Colonic mucosa (tissue), 4 donors: Measurements from ENCODE around the gene ZNF609. TPM values are rescaled to one million over a fixed set of nuclear protein-coding genes. Genes with fewer than 3 reads are reported as not detected.

Experiments
- DNase-seq: peaks from one replicate; pipeline ENCODE4 v3.0.0-alpha.2; 2020
- H3K27ac ChIP-seq: fragments of 200-600 bp; one replicate; pipeline ENCODE4 v1.8.0; 2021
- H3K27me3 ChIP-seq: fragments of 200-600 bp; one replicate; pipeline ENCODE4 v1.8.0; 2021
- H3K36me3 ChIP-seq: fragments of 200-600 bp; one replicate; pipeline ENCODE4 v1.8.0; 2021
- H3K4me1 ChIP-seq: fragments of 200-600 bp; one replicate; pipeline ENCODE4 v1.8.0; 2021; ENCODE audit warnings: mild to moderate bottlenecking
- H3K4me3 ChIP-seq: fragments of 200-600 bp; one replicate; pipeline ENCODE4 v1.8.0; 2021
- H3K9ac ChIP-seq, 2 donors: one replicate each; pipeline ENCODE4 v1.7.0; 2013; ENCODE audit warnings: control low read depth in 2 of 2, low read depth in 2 of 2, low read length in 2 of 2
- H3K9me3 ChIP-seq: fragments of 200-600 bp; one replicate; pipeline ENCODE4 v1.8.0; 2021
- CTCF ChIP-seq: fragments of 200-600 bp; IDR thresholded peaks from one replicate; pipeline ENCODE4 v1.8.0; 2022; ENCODE audit warnings: antibody characterized with exemption, mild to moderate bottlenecking
- intact Hi-C: fragments of 100-400 bp; cut with DNase I; formaldehyde crosslinking; loops from one replicate; pipeline ENCODE4 v1.14.1; 2022
- total RNA-seq, 2 donors: library from RNA; stranded (reverse); fragmentation: NEBNext Ultra II Directional in 1 of 2; extraction: Animal tissue kit (Norgen Biotek cat#: 25700) in 1 of 2; gene quantifications; one replicate each; pipeline ENCODE4 v1.2.1, GENCODE V29; 2021
- donor health status: healthy.
- donor health status: DM: no; HTN: no; CAD: no.
- donor health status: DM: no; HTN: no; CAD: no.

The ZNF609 gene
- total RNA-seq, 2 donors from 2014 or later = 24.5 to 24.8 TPM

GRCh38 chr15:64426845-64427465 lies 33.4 kb upstream of the ZNF609 start:
- no peaks in the 10 kb centered on the region for H3K36me3 ChIP-seq
- H3K9ac ChIP-seq = no peak overlapping the region
- TF ChIP-seq CTCF = no peak
- no peaks in the 10 kb centered on the region for H3K27me3 ChIP-seq
- no peak overlapping the region for H3K27ac ChIP-seq
- H3K4me1 ChIP-seq = no peaks in the 10 kb centered on the region
- no peak for DNase-seq
- no peak overlapping the region for H3K4me3 ChIP-seq
- intact Hi-C loops = loop anchor here (10.0 kb wide), 2 partner anchors 228 to 258 kb away; no protein-coding TSS in a partner anchor
- no peaks in the 10 kb centered on the region for H3K9me3 ChIP-seq

DNA sequence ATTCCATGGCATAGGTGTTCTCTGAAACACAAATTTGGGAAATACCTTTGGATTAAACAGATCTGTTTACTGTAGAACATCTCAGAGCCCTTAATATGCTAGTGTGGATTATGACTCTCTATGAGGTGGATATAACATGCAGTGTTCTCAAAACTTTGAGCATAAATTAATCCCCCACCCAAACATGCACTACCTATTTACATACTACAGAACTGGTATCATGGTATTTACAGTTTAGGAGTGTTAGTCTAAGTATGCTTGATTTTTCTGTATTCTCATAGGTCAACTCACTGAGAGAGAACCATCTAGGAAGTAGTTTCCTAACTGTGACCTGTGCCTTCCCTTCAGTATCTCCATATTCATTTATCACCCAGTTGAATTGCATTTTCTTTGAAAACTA lies 30.9 kb upstream of the ZNF609 start:
- Histone ChIP-seq H3K9me3 (no peaks in the 10 kb centered on the region), H3K4me1 (no peaks in the 10 kb centered on the region), H3K36me3 (no peaks in the 10 kb centered on the region), H3K9ac (no peak overlapping the region), H3K4me3 (no peak overlapping the region), H3K27ac (no peak overlapping the region), H3K27me3 (no peaks in the 10 kb centered on the region)
- no peak for TF ChIP-seq CTCF
- intact Hi-C loops = loop anchor here (10.0 kb wide), 2 partner anchors 225 to 255 kb away; no protein-coding TSS in a partner anchor
- no peak for DNase-seq

DNA sequence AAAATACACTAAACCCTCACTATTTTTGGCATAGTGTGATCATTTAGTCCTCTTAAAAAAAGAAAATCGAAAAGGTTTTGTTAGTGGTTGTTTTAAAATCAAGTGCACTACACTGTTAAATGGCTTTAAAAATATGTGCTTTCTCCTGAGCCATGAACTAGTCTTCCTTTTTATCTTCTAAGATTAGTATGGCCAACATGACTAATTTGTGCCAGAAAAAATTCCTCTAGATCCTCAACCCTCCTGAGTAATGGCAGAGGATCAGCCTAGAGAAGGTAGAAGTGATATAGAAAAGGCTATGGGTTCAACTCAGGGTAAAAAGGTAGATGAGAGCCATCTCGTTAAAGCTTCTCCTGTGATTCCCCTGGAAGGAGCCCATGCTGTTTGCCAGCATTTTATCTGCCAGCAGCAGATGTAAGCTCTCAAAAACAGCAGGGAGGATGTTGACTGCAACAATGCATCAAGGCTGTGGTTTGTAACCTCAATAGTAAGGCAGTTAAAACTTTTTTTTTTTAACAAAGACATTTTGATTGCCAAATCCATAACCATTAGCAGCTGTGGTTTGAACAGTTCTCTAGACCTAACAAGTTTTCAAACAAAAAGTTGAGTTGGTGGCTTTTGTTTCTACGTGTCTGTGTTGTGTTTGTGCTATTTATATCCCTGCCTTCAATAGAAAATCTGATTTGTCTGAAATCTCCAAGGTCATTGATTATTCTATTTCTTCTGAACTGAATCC lies 30.2 kb upstream of the ZNF609 start:
- Histone ChIP-seq H3K9me3 (no peaks in the 10 kb centered on the region), H3K9ac (no peak overlapping the region), H3K27ac (peak overlapping the region; percentile 33), H3K4me1 (no peaks in the 10 kb centered on the region), H3K4me3 (no peak overlapping the region), H3K27me3 (no peaks in the 10 kb centered on the region), H3K36me3 (no peaks in the 10 kb centered on the region)
- intact Hi-C loops = loop anchor here (10.0 kb wide), 2 partner anchors 225 to 255 kb away; no protein-coding TSS in a partner anchor
- TF ChIP-seq CTCF = no peak
- DNase-seq = peak; percentile 20

GRCh38 chr15:64437982-64438381 lies 22.4 kb upstream of the ZNF609 start:
- intact Hi-C loops = no loop called here

More at GRCh38 chr15:64437982-64438381, 22.4 kb upstream of the ZNF609 start:
- Histone ChIP-seq H3K9me3 (no peaks in the 10 kb centered on the region), H3K27me3 (no peaks in the 10 kb centered on the region), H3K4me3 (no peak overlapping the region), H3K36me3 (no peaks in the 10 kb centered on the region), H3K4me1 (no peaks in the 10 kb centered on the region), H3K9ac (no peak overlapping the region), H3K27ac (no peak overlapping the region)
- no peak for DNase-seq
- TF ChIP-seq CTCF = no peak
